Measurements from ENCODE around the gene TRAPPC5. TPM values are rescaled to one million over a fixed set of nuclear protein-coding genes. Genes with fewer than 3 reads are reported as not detected.

TRAPPC5 gene
- total and polyA plus RNA-seq, 10 of the 15 experiments (the other 5 are each of a cell fraction or from before 2014, with no cell fraction given): 4.2 to 210 (median 89.1) TPM

- TF ChIP-seq CEBPZ (IDR thresholded peaks at IDR 0.05; ENCODE audit: low read depth, low read length) (no peak), KAT2A (conservative IDR thresholded peaks at IDR 0.05; ENCODE audit: control insufficient read depth, low read depth, low read length) (no peak), EP300 (IDR thresholded peaks at IDR 0.05; ENCODE audit: borderline replicate concordance in 1 of 2, control insufficient read depth in 1 of 2, low read depth in 2 of 2, low read length in 2 of 2) (peak; percentile 88 to 92), SRF (IDR thresholded peaks at IDR 0.05; ENCODE audit: low read depth in 2 of 2, low read length in 2 of 2) (0 out of 4 replicates have a peak, but pooled peaks of 1 of the 2 experiments have one; percentile 55), NFYA (IDR thresholded peaks at IDR 0.05; ENCODE audit: borderline replicate concordance, low read depth, low read length) (no peak), RELA (IDR thresholded peaks at IDR 0.05; ENCODE audit: borderline replicate concordance, partially characterized antibody) (peak; percentile 94), HDGF (IDR thresholded peaks at IDR 0.05) (0 out of 2 replicates have a peak, but pooled peaks have one; percentile 22), ZBTB4 (CRISPR knock-in tag; IDR thresholded peaks at IDR 0.05) (no peak), ESRRA (IDR thresholded peaks at IDR 0.05; ENCODE audit: low read length) (0 out of 2 replicates have a peak, but pooled peaks have one; percentile 34), SPI1 (IDR thresholded peaks at IDR 0.05; ENCODE audit: borderline replicate concordance, insufficient read depth, low read depth, low read length) (peak; percentile 89), NFXL1 (IDR thresholded peaks at IDR 0.05; ENCODE audit: borderline replicate concordance) (no peak), CBX3 (IDR thresholded peaks at IDR 0.05; ENCODE audit: borderline replicate concordance, low read depth) (no peak), YBX1 (IDR thresholded peaks at IDR 0.05) (no peak), STAT1 (conservative IDR thresholded peaks at IDR 0.05) (no peak), USF2 (IDR thresholded peaks at IDR 0.05; ENCODE audit: borderline replicate concordance, low read depth, low read length) (no peak), E2F8 (IDR thresholded peaks at IDR 0.05; ENCODE audit: low read depth, partially characterized antibody) (no peak), POLR2A (IDR thresholded peaks at IDR 0.05; ENCODE audit: low read depth, low read length) (peak; percentile 63; the same call in 1 of the 2 replicates), TBL1XR1 (IDR thresholded peaks at IDR 0.05; ENCODE audit: low read depth, low read length) (peak; percentile 98), HDAC2 (IDR thresholded peaks at IDR 0.05) (no peak)
Observed at GRCh38 chr19:7705387-7706187, 25.0 kb downstream of the TRAPPC5 start (continued).

All from GM12878 (cell line).